Retina (tissue), 1 donor: ENCODE measurements around the gene STAMBP.

Source experiments
- DNase-seq: peaks from one replicate; pipeline ENCODE4 v3.0.0-alpha.2; 2016

STAMBP gene

GRCh38 chr2:73908689-73909652 lies 80.2 kb downstream of the STAMBP start:
- DNase-seq = no peak

GRCh38 chr2:73910873-73911547 lies 82.2 kb downstream of the STAMBP start:
- no peak for DNase-seq

DNA sequence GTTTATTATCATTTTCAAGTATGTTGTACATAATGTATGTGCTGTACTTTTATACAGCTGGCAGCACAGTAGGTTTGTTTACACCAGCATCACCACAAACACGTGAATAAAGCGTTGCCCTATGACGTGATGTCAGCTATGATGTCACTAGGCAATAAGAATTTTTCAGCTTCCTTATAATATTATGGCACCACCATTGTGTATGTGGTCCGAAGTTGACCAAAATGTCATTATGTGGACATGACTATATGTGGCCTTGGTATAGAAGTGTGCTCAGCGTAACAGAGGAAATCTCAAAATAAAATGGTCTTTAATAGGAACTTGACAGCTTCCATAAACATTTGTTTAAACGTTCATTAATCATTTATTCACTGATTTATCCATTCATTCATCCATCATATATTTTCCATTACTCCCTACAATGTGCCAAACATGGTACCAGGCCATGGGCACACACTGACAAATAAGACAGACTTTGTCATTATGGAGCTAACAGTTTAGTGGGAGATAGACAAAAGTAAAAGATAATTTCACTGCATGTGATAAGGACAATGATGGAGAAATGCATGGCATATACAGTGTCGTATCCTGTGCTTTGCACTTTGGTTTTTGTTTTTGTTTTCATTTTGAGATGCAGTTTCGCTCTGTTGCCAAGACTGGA lies 82.9 kb downstream of the STAMBP start:
- DNase-seq = no peak

GRCh38 chr2:73913414-73914054 lies 84.8 kb downstream of the STAMBP start:
- DNase-seq = no peak

DNA sequence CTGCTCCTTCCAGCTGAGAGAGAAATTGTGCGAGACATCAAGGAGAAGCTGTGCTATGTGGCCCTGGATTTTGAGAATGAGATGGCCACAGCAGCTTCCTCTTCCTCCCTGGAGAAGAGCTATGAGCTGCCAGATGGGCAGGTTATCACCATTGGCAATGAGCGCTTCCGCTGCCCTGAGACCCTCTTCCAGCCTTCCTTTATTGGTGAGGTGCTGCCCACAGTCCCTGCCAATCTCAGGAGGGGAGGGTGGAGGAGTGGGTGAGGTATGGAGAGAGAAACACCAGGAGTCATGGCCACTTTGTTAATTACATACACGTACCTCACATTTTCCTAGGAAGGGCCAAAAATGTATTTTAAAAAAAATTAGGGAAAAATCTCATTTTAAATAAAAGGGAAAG lies 85.9 kb downstream of the STAMBP start:
- DNase-seq = no peak

DNA sequence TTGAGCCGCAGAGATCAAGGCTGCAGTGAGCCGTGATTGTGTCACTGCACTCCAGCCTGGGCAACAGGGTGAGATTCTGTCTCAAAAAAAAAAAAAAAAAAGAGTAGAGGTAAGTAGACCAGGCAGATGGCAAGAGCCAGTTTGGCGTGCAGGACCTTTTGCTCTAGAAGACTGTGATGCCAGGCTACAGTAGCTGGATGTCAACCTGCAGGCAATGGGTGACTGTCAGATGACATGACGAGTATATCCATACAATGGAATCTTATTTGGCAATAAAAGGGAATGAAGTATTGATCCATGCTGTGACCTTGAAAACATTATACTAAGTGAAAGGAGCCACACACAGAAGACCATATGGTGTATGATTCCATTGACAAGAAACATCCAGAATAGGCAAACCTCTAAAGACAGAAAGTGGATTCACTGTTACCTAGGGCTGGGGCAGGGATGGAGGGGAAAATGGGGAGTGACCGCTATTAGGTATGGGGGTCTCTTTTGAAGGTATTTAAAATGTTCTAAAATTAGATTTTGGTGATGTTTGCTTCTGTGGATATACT lies 86.8 kb downstream of the STAMBP start:
- DNase-seq = no peak

DNA sequence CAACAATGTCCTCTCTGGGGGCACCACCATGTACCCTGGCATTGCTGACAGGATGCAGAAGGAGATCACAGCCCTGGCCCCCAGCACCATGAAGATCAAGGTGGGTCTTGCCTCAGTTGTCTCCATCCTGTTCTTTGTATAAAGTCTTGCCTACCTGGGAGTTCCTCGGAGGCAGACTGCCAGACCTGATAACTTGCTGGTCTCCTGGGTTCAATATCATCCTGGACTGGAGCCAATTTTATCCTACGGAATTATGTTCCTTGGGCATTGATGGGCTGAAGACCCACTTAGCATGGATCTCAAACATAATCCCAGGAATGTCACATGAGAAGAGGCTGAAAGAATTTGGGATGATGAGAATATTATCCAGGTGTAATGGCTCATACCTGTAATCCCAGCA lies 87.9 kb downstream of the STAMBP start:
- no peak for DNase-seq

GRCh38 chr2:73917296-73917695 lies 88.5 kb downstream of the STAMBP start:
- no peak for DNase-seq

GRCh38 chr2:73917696-73918207 lies 89.0 kb downstream of the STAMBP start:
- DNase-seq = no peak

- DNase-seq = no peak
Observed at GRCh38 chr2:73918856-73919255, 90.1 kb downstream of the STAMBP start.

GRCh38 chr2:73919596-73920228 lies 91.0 kb downstream of the STAMBP start:
- no peak for DNase-seq

GRCh38 chr2:73920577-73921545 lies 92.1 kb downstream of the STAMBP start:
- peak; percentile 35 for DNase-seq

DNA sequence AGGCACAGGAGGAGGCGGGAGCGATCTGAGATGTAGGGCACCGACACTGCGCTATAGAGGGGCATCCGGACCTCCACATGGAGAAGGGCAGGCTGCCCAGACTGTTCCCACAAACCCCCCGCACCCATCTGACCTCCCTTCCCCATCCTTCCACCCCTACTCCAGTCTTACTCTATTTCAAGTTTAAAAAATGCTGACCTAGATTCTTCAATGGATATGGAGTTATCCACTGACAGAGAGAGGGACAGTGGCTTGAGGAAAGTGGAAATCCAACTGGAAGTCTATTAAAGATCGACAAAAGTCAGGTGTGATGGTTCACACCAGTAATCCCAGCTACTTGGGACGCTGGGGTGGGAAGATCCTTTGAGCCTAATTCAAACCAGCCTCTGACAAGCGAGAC lies 92.8 kb downstream of the STAMBP start:
- no peak for DNase-seq

- DNase-seq = no peak
Observed at GRCh38 chr2:73922681-73923080, 93.9 kb downstream of the STAMBP start.
